PC-3 (cell line): Measurements from ENCODE around the gene DCDC2. TPM values are rescaled to one million over a fixed set of nuclear protein-coding genes. Genes with fewer than 3 reads are reported as not detected.

Experiments used
- ATAC-seq: fragments of 200-7000 bp; cut with Tn5 transposase; 2 replicates; pipeline ENCODE4 v1.9.1; 2020; ENCODE audit warnings: mild to moderate bottlenecking, moderate library complexity
- BruUV-seq: library from RNA; stranded (reverse); fragments of 400-500 nt; replicated peaks from 2 replicates; lab custom pipeline; 2021; lab: Mats Ljungman, UMichigan
- CTCF ChIA-PET: fragments of 300-600 bp; sonication (Branson Sonifier 250); formaldehyde crosslinking; loops from one replicate; lab custom pipeline; 2022; ENCODE audit warnings: antibody characterized with exemption; lab: Charles Lee
- POLR2A ChIA-PET: fragments of 300-600 bp; sonication (Branson Sonifier 250); formaldehyde crosslinking; loops from one replicate; lab custom pipeline; 2022; ENCODE audit warnings: antibody characterized with exemption; ENCODE audit not compliant: unreplicated experiment; lab: Charles Lee
- DNase-seq: peaks from one replicate; pipeline ENCODE4 v3.0.0-alpha.2; 2015
- H2AFZ ChIP-seq: fragments of 300-600 bp; sonication (generic); 2 replicates; pipeline ENCODE4 v1.6.0; 2016; ENCODE audit warnings: antibody characterized with exemption, low read length
- H3F3A ChIP-seq: fragments of 300-600 bp; sonication (generic); one replicate; pipeline ENCODE4 v1.6.0; 2017; ENCODE audit warnings: antibody characterized with exemption, low read length, control low read depth, mild to moderate bottlenecking; ENCODE audit not compliant: unreplicated experiment
- H3K27ac ChIP-seq: fragments of 300-600 bp; sonication (generic); 2 replicates; pipeline ENCODE4 v1.5.1; 2016; ENCODE audit warnings: mild to moderate bottlenecking, low read length
- H3K27me3 ChIP-seq: fragments of 300-600 bp; sonication (generic); 2 replicates; pipeline ENCODE4 v1.6.1; 2016; ENCODE audit warnings: low read length, mixed read lengths
- H3K36me3 ChIP-seq: fragments of 300-600 bp; sonication (generic); 2 replicates; pipeline ENCODE4 v1.6.1; 2016; ENCODE audit warnings: low read depth, mixed run types, low read length, mixed read lengths
- H3K4me1 ChIP-seq: fragments of 300-600 bp; sonication (generic); 2 replicates; pipeline ENCODE4 v1.5.1; 2016; ENCODE audit warnings: low read length; ENCODE audit not compliant: insufficient read depth
- H3K4me2 ChIP-seq: fragments of 300-600 bp; sonication (generic); 2 replicates; pipeline ENCODE4 v1.6.0; 2016; ENCODE audit warnings: low read length
- H3K4me3 ChIP-seq: fragments of 300-600 bp; sonication (generic); 2 replicates; pipeline ENCODE4 v1.5.1; 2016; ENCODE audit warnings: mild to moderate bottlenecking, low read length, mixed read lengths
- H3K79me2 ChIP-seq: fragments of 300-600 bp; sonication (generic); 2 replicates; pipeline ENCODE4 v1.6.1; 2017; ENCODE audit warnings: low read length, mixed read lengths
- H3K9ac ChIP-seq: fragments of 300-600 bp; sonication (generic); 2 replicates; pipeline ENCODE4 v1.6.0; 2016; ENCODE audit warnings: mild to moderate bottlenecking, low read length
- H3K9me2 ChIP-seq: fragments of 300-600 bp; sonication (generic); replicated peaks from 2 replicates; pipeline ENCODE4 v1.6.1; 2016; ENCODE audit warnings: mixed run types, low read length, mixed read lengths
- H3K9me3 ChIP-seq: fragments of 300-600 bp; sonication (generic); 2 replicates; pipeline ENCODE4 v1.6.1; 2016; ENCODE audit warnings: low read length, mixed read lengths
- H4K20me1 ChIP-seq: fragments of 300-600 bp; sonication (generic); 2 replicates; pipeline ENCODE4 v1.6.1; 2016; ENCODE audit warnings: low read length, mixed read lengths
- EZH2 ChIP-seq: fragments of 300-600 bp; sonication (generic); IDR thresholded peaks from one replicate; pipeline ENCODE4 v1.6.1; 2017; ENCODE audit warnings: antibody characterized with exemption, mild to moderate bottlenecking, low read length; ENCODE audit not compliant: unreplicated experiment
- EZH2phosphoT487 ChIP-seq: fragments of 300-600 bp; sonication (generic); IDR thresholded peaks from 2 replicates; pipeline ENCODE4 v1.6.1; 2018; ENCODE audit warnings: mild to moderate bottlenecking, antibody characterized with exemption, low read length, borderline replicate concordance
- intact Hi-C: fragments of 100-400 bp; cut with micrococcal nuclease; formaldehyde crosslinking; loops from 2 replicates; pipeline ENCODE4 v1.9.0; 2023
- total RNA-seq: library from RNA; depleted of rRNA; stranded (reverse); fragments of >200 nt; gene quantifications from 2 replicates; pipeline ENCODE4 v1.2.3, GENCODE V29; 2014
- TF ChIP-seq, protein P1 (sequence below): fragments of 300-600 bp; sonication (generic); conservative IDR thresholded peaks from 2 replicates; pipeline ENCODE4 v1.5.1; 2017; ENCODE audit warnings: antibody characterized with exemption, low read depth, mild to moderate bottlenecking, low read length

Gene DCDC2
- total RNA-seq, 1 experiment from 2014 or later = 0.11 TPM

DNA sequence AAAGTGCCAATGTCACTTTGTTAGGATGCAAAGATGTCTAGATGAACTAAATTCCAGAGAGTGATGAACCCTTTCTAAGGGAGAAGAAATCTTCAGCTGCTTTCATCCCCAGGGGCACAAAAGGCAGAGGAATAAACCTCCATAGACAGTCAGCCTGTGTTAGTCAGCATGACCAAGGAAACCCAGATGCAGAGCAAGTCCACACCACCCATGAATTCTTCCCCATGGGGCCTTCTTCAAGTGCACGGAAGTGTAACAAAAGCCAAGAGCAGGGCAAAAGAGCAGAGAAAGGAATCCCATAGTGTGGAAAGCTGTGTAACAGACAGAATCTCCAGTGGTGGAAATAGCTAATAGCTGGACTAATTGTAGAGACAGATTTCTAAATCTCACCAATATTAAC lies 50.0 kb downstream of the DCDC2 start:
- Histone ChIP-seq H3K79me2 (no peaks in the 10 kb centered on the region), H2AFZ (no peak overlapping the region), H4K20me1 (no peaks in the 10 kb centered on the region), H3K9me3 (peaks cover 8% of the 10 kb centered on the region; the same call in 1 of the 2 replicates), H3K27ac (no peak overlapping the region), H3K27me3 (no peaks in the 10 kb centered on the region), H3K9ac (no peak overlapping the region), H3K36me3 (no peaks in the 10 kb centered on the region; the same call in 1 of the 2 replicates), H3F3A (no peaks in the 10 kb centered on the region), H3K4me3 (no peak overlapping the region), H3K4me1 (no peaks in the 10 kb centered on the region; the same call in 1 of the 2 replicates), H3K9me2 (no peaks in the 10 kb centered on the region), H3K4me2 (no peak overlapping the region)
- POLR2A ChIA-PET = no interaction called here
- CTCF ChIA-PET = no interaction called here
- DNase-seq (no peak), ATAC-seq (no peak)
- intact Hi-C loops = no loop called here
- BruUV-seq = no TSS peak
- TF ChIP-seq EZH2 (no peak), EZH2phosphoT487 (no peak)
- TF ChIP-seq, protein P1, sequence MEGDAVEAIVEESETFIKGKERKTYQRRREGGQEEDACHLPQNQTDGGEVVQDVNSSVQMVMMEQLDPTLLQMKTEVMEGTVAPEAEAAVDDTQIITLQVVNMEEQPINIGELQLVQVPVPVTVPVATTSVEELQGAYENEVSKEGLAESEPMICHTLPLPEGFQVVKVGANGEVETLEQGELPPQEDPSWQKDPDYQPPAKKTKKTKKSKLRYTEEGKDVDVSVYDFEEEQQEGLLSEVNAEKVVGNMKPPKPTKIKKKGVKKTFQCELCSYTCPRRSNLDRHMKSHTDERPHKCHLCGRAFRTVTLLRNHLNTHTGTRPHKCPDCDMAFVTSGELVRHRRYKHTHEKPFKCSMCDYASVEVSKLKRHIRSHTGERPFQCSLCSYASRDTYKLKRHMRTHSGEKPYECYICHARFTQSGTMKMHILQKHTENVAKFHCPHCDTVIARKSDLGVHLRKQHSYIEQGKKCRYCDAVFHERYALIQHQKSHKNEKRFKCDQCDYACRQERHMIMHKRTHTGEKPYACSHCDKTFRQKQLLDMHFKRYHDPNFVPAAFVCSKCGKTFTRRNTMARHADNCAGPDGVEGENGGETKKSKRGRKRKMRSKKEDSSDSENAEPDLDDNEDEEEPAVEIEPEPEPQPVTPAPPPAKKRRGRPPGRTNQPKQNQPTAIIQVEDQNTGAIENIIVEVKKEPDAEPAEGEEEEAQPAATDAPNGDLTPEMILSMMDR = no peak

DNA sequence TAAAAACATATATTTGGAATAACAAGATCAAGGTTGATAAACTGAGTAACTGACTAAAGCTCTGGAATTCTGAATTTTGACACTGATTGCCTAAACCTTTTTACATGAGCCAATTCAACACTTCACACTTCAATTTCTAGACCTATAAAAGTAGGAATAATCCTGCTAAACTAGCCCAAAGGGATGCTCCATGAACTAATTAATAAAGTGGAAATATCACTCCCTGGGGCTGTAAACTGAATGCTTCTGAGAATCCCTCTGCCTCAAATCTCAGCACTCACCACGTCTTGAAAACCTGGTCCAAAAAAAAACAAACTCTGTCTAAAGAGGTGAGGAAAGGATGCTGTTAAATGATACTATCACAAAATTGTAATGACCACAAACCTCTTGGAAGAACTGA lies 50.9 kb downstream of the DCDC2 start:
- no peaks in the 10 kb centered on the region for H3K9me2 ChIP-seq
- no peak overlapping the region for H2AFZ ChIP-seq
- ATAC-seq (no peak), DNase-seq (no peak)
- peaks cover 8% of the 10 kb centered on the region; the same call in 1 of the 2 replicates for H3K9me3 ChIP-seq
- no peaks in the 10 kb centered on the region; the same call in 1 of the 2 replicates for H3K36me3 ChIP-seq
- H3K4me1 ChIP-seq = no peaks in the 10 kb centered on the region
- H3K27me3 ChIP-seq = no peaks in the 10 kb centered on the region
- ChIA-PET POLR2A (no interaction called here), CTCF (no interaction called here)
- no peak overlapping the region for H3K4me2 ChIP-seq
- no peaks in the 10 kb centered on the region for H3F3A ChIP-seq
- no peak overlapping the region for H3K27ac ChIP-seq
- H3K79me2 ChIP-seq = no peaks in the 10 kb centered on the region
- no peak overlapping the region for H3K4me3 ChIP-seq
- no TSS peak for BruUV-seq
- TF ChIP-seq EZH2 (no peak), EZH2phosphoT487 (no peak)
- TF ChIP-seq, protein P1 = no peak
- no peaks in the 10 kb centered on the region for H4K20me1 ChIP-seq
- H3K9ac ChIP-seq = no peak overlapping the region
- intact Hi-C loops = no loop called here

DNA sequence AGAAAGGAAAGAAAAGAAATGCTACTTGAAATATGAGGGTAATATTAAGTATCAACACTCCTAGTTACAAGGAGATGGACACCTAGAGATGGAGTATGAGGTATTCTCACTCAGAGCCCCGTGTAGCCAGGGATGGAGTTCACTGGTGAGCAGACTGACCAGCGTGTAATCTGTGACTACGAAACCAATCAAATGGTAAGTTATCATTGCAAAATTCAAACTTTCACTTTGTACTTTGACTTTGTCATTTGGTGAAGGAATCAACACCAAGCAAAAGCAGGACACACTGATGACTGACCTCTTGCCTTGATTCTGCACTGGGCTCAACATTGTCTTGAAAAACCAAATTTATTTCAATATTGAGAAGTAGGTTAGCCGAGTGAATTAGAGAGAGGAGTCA lies 51.8 kb downstream of the DCDC2 start:
- DNase-seq (no peak), ATAC-seq (no peak)
- H3K79me2 ChIP-seq = no peaks in the 10 kb centered on the region
- no peaks in the 10 kb centered on the region for H3K36me3 ChIP-seq
- TF ChIP-seq EZH2 (no peak), EZH2phosphoT487 (no peak)
- TF ChIP-seq, protein P1 = no peak
- no peak overlapping the region for H3K9ac ChIP-seq
- no peak overlapping the region for H3K27ac ChIP-seq
- no peaks in the 10 kb centered on the region for H4K20me1 ChIP-seq
- no peaks in the 10 kb centered on the region for H3K4me1 ChIP-seq
- intact Hi-C loops = no loop called here
- peaks cover 2% of the 10 kb centered on the region; the same call in 1 of the 2 replicates for H3K9me3 ChIP-seq
- ChIA-PET POLR2A (no interaction called here), CTCF (no interaction called here)
- no peaks in the 10 kb centered on the region for H3K9me2 ChIP-seq
- H3K4me3 ChIP-seq = no peak overlapping the region
- no peaks in the 10 kb centered on the region for H3F3A ChIP-seq
- no peaks in the 10 kb centered on the region for H3K27me3 ChIP-seq
- BruUV-seq = no TSS peak
- H2AFZ ChIP-seq = no peak overlapping the region
- no peak overlapping the region for H3K4me2 ChIP-seq
